Left lung (tissue), 14 donors: ENCODE results near the gene PHF1. TPM values are rescaled to one million over a fixed set of nuclear protein-coding genes. Genes with fewer than 3 reads are reported as not detected.
"Not testable (repeated sequence)": the region's sequence is repeated elsewhere in the genome, so short reads cannot be mapped to it uniquely, and the experiment has no call there.

Source experiments
- ATAC-seq: fragments of 200-7000 bp; cut with Tn5 transposase; one replicate; pipeline ENCODE4 v1.9.1; 2020; ENCODE audit warnings: moderate library complexity
- DNase-seq, 4 donors: peaks; one replicate each; pipeline ENCODE4 v3.0.0-alpha.2; 2013 to 2020
- H3K27ac ChIP-seq, 2 donors: fragments of 200-600 bp; sonication (generic) in 1 of 2; one replicate each; pipeline versions ENCODE4 v1.5.0 to v1.8.0; 2020 to 2021
- H3K27me3 ChIP-seq, 2 donors: fragments of 200-600 bp; sonication (generic) in 1 of 2; one replicate each; pipeline versions ENCODE4 v1.5.0 to v1.8.0; 2020 to 2021
- H3K36me3 ChIP-seq, 2 donors: fragments of 200-600 bp; sonication (generic) in 1 of 2; one replicate each; pipeline versions ENCODE4 v1.5.0 to v1.8.0; 2020 to 2021
- H3K4me1 ChIP-seq, 2 donors: fragments of 200-600 bp; one replicate each; pipeline ENCODE4 v1.8.0; 2021
- H3K4me3 ChIP-seq, 2 donors: fragments of 200-600 bp; sonication (generic) in 1 of 2; one replicate each; pipeline versions ENCODE4 v1.5.0 to v1.8.0; 2020 to 2021; ENCODE audit warnings: mild to moderate bottlenecking in 1 of 2
- H3K9me3 ChIP-seq, 2 donors: fragments of 200-600 bp; sonication (generic) in 1 of 2; one replicate each; pipeline versions ENCODE4 v1.5.0 to v1.8.0; 2020 to 2021
- intact Hi-C, 2 donors: fragments of 100-400 bp; cut with DNase I; formaldehyde crosslinking; loops; one replicate each; pipeline versions ENCODE4 v1.11.2 to v1.14.2; 2022
- long read RNA-seq, 12 donors: library from polyadenylated mRNA in 2 of 12; unstranded in 2 of 12; transcript quantifications; one replicate each; pipeline ENCODE4 v2.0.0 and lab custom pipeline, GENCODE V29; 2019 to 2026
- polyA plus RNA-seq, 6 donors: library from polyadenylated mRNA; unstranded; fragments of 120-200 nt; gene quantifications; one replicate each; pipeline ENCODE4 v1.2.1, GENCODE V29; 2013; ENCODE audit not compliant: insufficient read length in 6 of 6
- total RNA-seq, 2 donors: library from RNA; stranded (reverse); fragmentation: NEBNext Ultra II Directional; extraction: Animal tissue kit (Norgen Biotek cat#: 25700); gene quantifications; one replicate each; pipeline ENCODE4 v1.2.1, GENCODE V29; 2021
- TF ChIP-seq, protein P1 (sequence below), 2 donors: fragments of 200-600 bp; sonication (generic) in 1 of 2; IDR thresholded peaks; one replicate each; pipeline versions ENCODE4 v1.5.0 to v1.8.0; 2021; ENCODE audit warnings: antibody characterized with exemption in 2 of 2
- donor health status: DM: no; HTN: yes; CAD: no.
- donor health status: DM: no; HTN: no; CAD: no.

PHF1 gene
- total RNA-seq (10 to 100 TPM; 43.4 to 45.6 TPM), polyA plus RNA-seq (10 to 100 TPM; 64.6 to 91.9 (median 73.5) TPM)
- long read RNA-seq, donor 1, partial matches to known transcripts = 10 of 15 reads
- long read RNA-seq, donor 1, other reads (novel, unspliced or antisense) = 0 of 15 reads
- long read RNA-seq, donor 2, partial matches to known transcripts = 5 of 11 reads
- long read RNA-seq, donor 2, other reads (novel, unspliced or antisense) = 0 of 11 reads
- long read RNA-seq, donor 3, partial matches to known transcripts = 0 of 6 reads
- long read RNA-seq, donor 3, other reads (novel, unspliced or antisense) = 0 of 6 reads
- long read RNA-seq, donor 4, partial matches to known transcripts = 4 of 16 reads
- long read RNA-seq, donor 4, other reads (novel, unspliced or antisense) = 7 of 16 reads
- long read RNA-seq, donor 5, transcript PHF1-202 (15 exons, 2,330 nt) = major isoform, 5 of 7 reads
- long read RNA-seq, donor 5, partial matches to known transcripts = 0 of 7 reads
- long read RNA-seq, donor 5, other reads (novel, unspliced or antisense) = 0 of 7 reads
- long read RNA-seq, donor 6, partial matches to known transcripts = 0 of 5 reads
- long read RNA-seq, donor 6, other reads (novel, unspliced or antisense) = 0 of 5 reads
- long read RNA-seq, donor 7, partial matches to known transcripts = 0 of 4 reads
- long read RNA-seq, donor 7, other reads (novel, unspliced or antisense) = 0 of 4 reads
- long read RNA-seq, donor 8, partial matches to known transcripts = 191 of 330 reads
- long read RNA-seq, donor 8, other reads (novel, unspliced or antisense) = 134 of 330 reads
- long read RNA-seq, donor 9 = 0 reads
- long read RNA-seq, donor 10, partial matches to known transcripts = 0 of 6 reads
- long read RNA-seq, donor 10, other reads (novel, unspliced or antisense) = 2 of 6 reads
- long read RNA-seq, donor 11, transcript PHF1-202 (15 exons, 2,330 nt) = major isoform, 5 of 15 reads
- long read RNA-seq, donor 11, partial matches to known transcripts = 5 of 15 reads
- long read RNA-seq, donor 11, other reads (novel, unspliced or antisense) = 0 of 15 reads
- long read RNA-seq, donor 12, partial matches to known transcripts = 0 of 5 reads
- long read RNA-seq, donor 12, other reads (novel, unspliced or antisense) = 0 of 5 reads

DNA sequence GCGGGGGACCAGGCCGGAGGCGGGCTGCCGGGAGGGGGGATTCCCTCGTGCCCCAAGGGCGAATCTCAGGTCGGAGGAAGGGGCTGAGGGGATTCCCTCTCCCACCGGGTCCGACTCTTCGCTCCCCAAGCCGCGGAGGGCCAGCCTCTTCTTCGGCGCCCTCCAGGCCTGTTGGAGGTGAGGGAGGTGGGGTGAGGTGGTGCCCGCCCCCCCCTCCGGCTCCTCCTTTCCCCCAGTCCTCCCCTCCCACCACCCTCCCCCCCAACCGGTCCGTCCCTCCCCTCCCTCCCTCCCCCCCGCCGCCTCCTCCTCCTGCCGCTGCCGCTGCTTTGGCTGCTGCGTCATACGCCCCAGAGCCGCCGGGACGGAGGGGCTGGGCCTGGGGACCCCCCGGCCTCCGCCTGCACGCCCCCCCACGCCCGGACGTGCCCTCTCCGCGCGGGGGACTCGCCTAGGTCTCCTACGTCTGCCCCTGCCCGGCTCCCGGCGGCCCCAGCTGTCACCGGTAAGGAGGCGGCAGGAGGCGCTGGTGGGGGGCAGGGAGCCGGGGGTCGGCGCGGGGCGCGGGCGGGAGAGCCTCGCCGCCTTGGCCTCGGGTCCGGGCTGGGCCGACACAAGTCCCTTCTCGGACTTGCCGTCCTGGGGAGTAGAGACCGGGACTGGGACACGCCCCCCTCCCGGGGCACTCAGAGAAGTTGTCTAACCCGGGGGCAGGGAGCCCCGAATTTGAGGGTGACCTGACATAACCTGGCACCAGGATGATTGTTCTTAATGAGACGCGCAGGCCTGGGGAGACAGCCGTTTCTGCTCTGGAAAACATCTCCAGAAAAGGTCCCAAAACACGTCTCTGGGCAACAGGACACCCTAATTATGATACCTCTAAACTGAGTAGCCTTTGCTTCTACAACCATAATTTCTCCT, at the start of gene PHF1:
Gene PHF1, plus strand, starts transcription at position 304 of the 921 bp plus-strand sequence. CDS start 1,250 bp downstream, outside the sequence.
- Histone ChIP-seq H3K36me3 (peaks cover 0 to 36% of the 10 kb centered on the region in 2 donors), H3K4me3 (peak within 1 kb of the TSS; percentile 84 to 97), H3K27ac (peak within 1 kb of the TSS; percentile 87 to 95), H3K4me1 (peaks cover 4 to 35% of the 10 kb centered on the region in 2 donors), H3K9me3 (no peaks in the 10 kb centered on the region), H3K27me3 (no peaks in the 10 kb centered on the region)
- peak; percentile 79 for ATAC-seq
- TF ChIP-seq, protein P1, sequence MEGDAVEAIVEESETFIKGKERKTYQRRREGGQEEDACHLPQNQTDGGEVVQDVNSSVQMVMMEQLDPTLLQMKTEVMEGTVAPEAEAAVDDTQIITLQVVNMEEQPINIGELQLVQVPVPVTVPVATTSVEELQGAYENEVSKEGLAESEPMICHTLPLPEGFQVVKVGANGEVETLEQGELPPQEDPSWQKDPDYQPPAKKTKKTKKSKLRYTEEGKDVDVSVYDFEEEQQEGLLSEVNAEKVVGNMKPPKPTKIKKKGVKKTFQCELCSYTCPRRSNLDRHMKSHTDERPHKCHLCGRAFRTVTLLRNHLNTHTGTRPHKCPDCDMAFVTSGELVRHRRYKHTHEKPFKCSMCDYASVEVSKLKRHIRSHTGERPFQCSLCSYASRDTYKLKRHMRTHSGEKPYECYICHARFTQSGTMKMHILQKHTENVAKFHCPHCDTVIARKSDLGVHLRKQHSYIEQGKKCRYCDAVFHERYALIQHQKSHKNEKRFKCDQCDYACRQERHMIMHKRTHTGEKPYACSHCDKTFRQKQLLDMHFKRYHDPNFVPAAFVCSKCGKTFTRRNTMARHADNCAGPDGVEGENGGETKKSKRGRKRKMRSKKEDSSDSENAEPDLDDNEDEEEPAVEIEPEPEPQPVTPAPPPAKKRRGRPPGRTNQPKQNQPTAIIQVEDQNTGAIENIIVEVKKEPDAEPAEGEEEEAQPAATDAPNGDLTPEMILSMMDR (IDR thresholded peaks at IDR 0.05) = no peak
- intact Hi-C loops = loop anchor here in 1 of 2 donors (10.0 kb wide), 1 partner anchor 96 kb away; the partner anchor contains the start of genes TAPBP and ZBTB22
- peak in 2 of 4 donors; percentile 79 to 90 for DNase-seq

DNA sequence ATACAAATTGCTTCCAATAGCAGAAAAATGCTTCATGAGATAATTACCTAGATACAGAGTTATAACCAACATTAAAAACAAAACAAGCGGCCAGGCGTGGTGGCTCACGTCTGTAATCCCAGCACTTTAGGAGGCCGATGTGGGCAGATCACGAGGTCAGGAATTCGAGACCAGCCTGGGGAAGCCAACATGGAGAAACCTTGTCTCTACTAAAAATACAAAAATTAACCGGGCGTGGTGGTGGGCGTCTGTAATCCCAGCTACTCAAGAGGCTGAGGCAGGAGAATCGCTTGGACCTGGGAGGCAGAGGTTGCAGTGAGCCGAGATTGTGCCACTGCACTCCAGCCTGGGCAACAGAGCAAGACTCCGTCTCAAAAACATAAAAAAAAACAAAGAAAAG, 47.3 kb upstream of the PHF1 start:
- H3K9me3 ChIP-seq, ATAC-seq, intact Hi-C loops, DNase-seq, H3K27ac ChIP-seq, H3K4me3 ChIP-seq, H3K27me3 ChIP-seq, H3K4me1 ChIP-seq, H3K36me3 ChIP-seq: not testable (repeated sequence)

DNA sequence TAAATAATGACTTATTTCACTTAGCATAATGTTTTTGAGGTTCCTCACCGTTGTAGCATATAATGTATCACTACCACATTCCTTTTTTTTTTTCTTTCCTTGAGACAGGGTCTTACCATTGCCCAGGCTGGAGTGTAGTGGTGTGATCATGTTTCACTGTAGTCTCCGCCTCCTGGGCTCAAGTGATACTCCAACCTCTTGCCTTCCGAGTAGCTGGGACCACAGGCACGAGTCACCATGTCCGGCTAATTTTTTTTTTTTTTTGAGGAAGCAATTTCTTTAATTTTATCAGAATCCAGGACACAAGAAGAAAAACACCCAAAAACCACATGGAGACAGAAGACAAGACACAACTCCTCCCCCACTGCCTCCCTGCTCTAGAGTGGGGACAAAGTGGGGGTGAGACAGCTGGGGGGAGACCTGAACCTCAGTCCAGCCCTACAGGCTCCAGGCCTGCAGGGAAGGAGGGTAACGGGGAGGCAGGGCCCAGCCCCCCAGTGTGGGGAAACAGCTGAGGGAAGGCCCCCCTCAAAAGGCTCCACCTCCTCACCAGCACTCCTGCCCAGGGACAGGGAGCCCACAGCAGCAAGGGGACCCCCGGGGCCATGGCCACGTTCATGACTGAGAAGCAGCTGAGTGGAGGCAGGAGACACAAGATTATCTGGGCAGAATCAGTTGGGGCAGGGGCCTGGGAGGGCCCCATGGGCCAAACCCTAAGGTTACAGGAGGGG, 46.2 kb upstream of the PHF1 start:
- intact Hi-C loops, H3K36me3 ChIP-seq, H3K27me3 ChIP-seq, H3K9me3 ChIP-seq, H3K4me3 ChIP-seq, H3K4me1 ChIP-seq: not testable (repeated sequence)
- DNase-seq = peak in 3 of 4 donors; percentile 45 to 87 (median 62)
- H3K27ac ChIP-seq = peak overlapping the region in 1 of 2 donors; percentile 23
- ATAC-seq = peak; percentile 95

DNA sequence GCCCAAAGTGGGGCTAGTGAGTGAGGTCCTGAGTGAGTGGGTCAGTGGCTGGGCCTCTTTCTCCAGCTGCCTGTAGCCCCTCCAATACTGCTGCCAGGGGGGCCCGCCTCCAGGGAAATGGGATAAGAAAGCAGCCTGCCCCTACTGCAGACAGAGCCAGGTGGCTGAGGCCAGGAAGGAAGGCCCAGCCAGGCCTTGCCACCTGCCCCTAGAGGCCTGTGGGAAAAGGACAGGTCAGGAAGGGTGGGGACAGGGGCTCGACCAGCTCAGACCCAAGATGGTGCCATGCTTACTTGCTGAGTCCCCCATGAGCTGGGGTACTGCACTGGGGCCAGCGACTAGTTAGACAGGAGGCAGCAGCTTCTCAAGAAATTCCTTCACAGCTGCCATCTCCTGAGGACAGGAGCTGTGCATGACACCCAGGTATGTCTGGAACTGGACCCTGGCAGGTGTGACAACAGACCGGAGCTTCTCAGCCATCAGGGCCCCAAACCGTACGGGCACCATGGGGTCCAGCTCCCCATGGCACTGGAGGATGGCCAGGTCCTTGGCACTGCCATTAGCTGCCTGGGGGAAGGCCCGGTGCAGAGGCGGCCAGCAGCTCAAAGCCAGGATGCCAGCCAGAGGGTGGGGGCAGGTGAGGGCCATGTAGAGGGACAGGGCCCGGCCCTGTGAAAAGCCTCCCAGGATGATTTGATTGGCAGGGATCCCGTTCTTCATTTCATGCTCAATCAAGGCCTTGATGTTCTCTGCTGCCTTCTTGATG, 45.4 kb upstream of the PHF1 start:
- H3K36me3 ChIP-seq, H3K9me3 ChIP-seq, H3K4me3 ChIP-seq, intact Hi-C loops, H3K4me1 ChIP-seq, DNase-seq, H3K27me3 ChIP-seq: not testable (repeated sequence)
- peak; percentile 13 for ATAC-seq
- peak overlapping the region in 1 of 2 donors; percentile 23 for H3K27ac ChIP-seq

DNA sequence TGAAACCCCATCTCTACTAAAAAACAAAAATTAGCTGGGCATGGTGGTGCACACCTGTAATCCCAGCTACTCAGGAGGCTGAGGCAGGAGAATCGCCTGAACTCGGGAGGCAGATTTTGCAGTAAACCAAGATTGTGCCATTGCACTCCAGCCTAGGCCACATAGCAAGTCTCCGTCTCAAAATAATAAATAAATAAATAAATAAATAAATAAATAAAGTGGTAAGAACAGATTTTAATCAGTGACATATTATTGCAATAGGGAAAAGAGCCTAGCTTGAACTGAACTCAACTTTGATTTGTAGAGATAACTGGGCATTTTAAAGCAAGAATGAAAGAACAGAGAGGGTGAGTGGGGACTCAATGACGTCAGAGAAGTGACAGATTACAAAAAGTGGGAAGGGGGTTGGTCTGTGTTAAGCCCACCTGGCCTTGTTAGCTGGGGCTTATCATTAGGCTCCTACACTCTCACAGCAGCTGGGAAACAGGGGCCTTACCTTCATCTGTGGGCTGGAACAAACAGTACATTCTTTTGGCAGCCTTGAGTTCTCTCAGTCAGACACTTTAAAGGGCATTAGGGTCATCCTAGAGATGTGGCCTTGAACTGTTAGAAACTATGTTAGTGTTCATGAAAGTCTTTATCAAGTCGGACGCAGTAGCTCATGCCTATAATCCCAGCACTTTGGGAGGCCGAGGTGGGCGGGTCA, 43.7 kb upstream of the PHF1 start:
- H3K36me3 ChIP-seq = no peaks in the 10 kb centered on the region
- no peaks in the 10 kb centered on the region for H3K27me3 ChIP-seq
- ATAC-seq = peak; percentile 26
- DNase-seq = no peak
- H3K4me3 ChIP-seq = no peak overlapping the region
- intact Hi-C loops = no loop called here
- no peaks in the 10 kb centered on the region for H3K4me1 ChIP-seq
- no peaks in the 10 kb centered on the region for H3K9me3 ChIP-seq
- TF ChIP-seq, protein P1 (IDR thresholded peaks at IDR 0.05) = no peak
- no peak overlapping the region for H3K27ac ChIP-seq

DNA sequence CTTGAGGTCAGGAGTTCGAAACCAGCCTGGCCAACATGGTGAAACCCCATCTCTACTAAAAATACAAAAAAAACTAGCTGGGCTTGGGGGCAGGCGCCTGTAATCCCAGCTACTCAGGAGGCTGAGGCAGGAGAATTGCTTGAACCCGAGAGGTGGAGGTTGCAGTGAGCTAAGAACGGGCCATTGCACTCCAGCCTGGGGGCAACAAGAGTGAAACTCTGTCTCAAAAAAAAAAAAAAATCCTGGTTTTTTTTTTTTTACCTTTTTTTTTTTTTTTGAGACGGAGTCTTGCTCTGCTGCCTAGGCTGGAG, 43.1 kb upstream of the PHF1 start:
- H3K36me3 ChIP-seq, H3K27ac ChIP-seq, H3K4me3 ChIP-seq, H3K4me1 ChIP-seq, intact Hi-C loops, H3K9me3 ChIP-seq, H3K27me3 ChIP-seq, ATAC-seq, DNase-seq: not testable (repeated sequence)

DNA sequence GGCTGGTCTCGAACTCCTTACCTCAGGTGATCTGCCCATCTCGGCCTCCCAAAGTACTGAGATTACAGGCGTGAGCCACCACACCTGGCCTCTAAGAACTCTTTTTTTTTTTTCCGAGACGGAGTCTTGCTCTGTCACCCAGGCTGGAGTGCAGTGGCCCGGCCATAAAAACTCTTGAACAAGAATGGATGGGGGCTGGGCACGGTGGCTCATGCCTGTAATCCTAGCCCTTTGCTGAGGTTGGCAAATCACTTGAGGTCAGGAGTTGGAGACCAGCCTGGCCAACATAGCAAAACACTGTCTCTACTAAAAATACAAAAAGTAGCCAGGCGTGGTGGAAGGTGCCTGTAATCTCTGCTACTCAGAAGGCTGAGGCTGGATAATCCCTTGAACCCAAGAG, 38.9 kb upstream of the PHF1 start:
- H3K36me3 ChIP-seq, H3K9me3 ChIP-seq, intact Hi-C loops, H3K27me3 ChIP-seq, H3K4me3 ChIP-seq, H3K27ac ChIP-seq, DNase-seq, ATAC-seq: not testable (repeated sequence)
- H3K4me1 ChIP-seq = peaks cover 18 to 34% of the 10 kb centered on the region in 2 donors
